ENCODE measurements around the gene CHRNA3. TPM values are rescaled to one million over a fixed set of nuclear protein-coding genes. Genes with fewer than 3 reads are reported as not detected.

The CHRNA3 gene
- total RNA-seq: 0.13 TPM
- long read RNA-seq, partial matches to known transcripts: 0 of 1 reads
- long read RNA-seq, other reads (novel, unspliced or antisense): 0 of 1 reads

DNA sequence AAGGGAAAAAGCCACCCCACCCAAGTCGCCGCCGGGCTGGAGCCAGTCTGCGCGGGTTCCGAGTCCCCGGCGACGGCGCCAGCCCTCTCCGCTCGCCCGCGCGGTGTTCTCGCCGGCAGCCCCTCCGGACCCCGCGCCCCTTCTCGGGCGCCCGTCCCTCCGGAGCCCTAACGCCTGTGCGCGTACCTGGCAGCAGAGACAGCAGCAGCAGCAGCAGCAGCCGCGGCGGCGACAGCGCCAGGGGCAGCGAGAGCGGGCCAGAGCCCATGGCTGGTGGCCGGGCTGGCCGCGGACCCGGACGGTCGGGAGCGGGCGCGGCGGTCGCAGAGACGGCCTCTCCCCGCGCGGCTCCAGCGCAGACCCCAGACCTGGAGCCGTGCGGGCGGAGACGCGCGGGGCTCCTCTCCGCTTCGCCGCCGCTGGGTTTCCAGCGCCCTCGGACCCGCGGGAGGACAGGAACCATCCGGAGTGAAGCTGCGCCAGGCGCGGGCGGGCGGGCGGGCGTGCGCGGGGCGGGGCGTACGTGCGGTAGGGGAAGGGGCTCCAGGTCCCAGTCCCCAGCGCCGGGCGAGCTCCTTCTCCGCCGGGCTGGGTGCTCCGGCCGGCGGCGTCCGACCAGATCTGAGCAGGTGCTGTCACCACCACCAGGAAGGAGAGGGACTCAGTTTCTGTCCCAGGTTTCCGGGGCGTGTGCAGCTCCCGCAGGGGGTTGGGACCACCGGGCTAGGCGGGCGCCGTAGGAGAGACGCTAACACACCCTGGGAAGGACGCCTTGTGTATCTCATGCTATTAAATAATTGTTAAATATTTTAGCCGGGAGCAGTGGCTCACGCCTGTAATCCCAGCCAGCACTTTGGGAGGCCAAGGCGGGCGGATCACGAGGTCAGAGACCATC, at the start of gene CHRNA3:
Gene CHRNA3 (minus strand): TSS at position 470 of the 895 bp plus-strand sequence. CDS start 202 bp downstream, at position 268.
- ATAC-seq (ENCODE audit: poor library complexity): no peak
- no peak for DNase-seq
- intact Hi-C loops (cut with DNase I): loop anchor here (5.0 kb wide), 1 partner anchor 87 kb away; no protein-coding TSS in a partner anchor

DNA sequence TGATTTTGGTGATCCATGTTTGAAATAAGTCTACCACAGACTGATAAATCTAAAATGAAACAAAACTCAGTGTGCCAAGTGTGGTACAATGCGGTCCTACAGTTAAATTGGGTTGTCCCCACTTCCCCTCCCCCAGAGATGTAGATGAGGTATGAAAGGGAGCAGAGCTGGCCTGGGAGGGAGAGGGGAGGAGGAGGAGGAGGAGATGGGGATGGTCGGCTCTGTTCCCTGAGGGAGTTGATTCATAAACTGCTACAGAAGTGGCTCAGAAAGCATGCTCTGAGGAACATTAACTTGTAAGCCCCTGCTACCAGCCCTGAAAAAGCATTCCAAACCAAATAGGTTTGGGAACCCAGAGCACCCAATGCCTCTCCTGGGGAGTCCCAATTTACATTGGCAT, 48.2 kb upstream of the CHRNA3 start:
- DNase-seq (no peak), ATAC-seq (ENCODE audit: poor library complexity) (no peak)
- intact Hi-C loops (cut with DNase I): no loop called here

DNA sequence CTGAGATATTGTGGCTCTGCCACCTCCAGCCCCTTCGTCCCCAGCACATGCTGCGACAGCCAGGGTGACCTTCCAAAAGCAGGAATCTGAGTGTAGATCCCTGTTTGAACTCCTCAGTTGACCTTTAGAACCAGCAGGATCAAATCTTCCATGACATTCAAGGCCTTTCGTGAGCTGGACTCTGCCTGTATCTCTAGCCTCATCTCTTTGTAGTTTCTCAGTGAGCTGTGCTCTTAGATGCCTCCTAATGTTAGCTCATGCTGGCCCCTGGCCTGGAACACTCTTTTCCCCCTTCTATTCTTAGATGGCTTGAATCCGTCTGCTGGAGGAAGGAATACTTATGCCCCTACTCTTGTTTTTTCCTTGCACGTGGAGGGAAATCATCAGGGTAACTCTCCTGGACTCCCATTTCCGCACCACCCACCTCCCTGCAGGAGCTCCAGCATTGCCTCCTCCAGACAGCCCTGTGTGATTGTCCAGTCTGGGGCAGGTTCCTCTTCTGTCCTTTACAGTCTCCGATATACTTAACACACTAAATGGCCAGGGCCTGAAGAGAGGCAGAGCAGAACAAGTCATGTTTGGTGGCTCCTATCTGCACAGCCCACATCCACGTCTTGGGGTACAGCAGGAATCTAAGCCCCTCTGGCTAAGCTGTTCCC, 46.9 kb upstream of the CHRNA3 start:
- DNase-seq (no peak), ATAC-seq (ENCODE audit: poor library complexity) (peak; percentile 68)
- intact Hi-C loops (cut with DNase I): no loop called here

DNA sequence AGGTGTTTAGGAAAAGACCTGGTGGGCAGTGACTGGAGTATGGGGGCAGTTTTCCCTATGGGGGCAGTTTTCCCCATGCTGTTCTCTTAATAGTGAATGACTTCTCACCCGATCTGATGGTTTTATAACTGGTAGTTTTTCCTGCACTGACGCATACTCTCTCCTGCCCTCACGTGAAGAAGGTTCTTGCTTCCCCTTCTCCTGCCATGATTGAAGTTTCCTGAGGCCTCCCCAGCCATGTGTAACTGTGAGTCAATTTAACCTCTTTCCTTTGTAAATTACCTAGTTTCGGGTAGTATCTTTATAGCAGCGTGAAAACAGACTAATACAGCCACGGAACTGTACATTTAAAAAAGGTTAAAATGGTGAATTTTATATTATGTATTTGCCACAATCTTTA, 45.2 kb upstream of the CHRNA3 start:
- no peak for DNase-seq
- intact Hi-C loops (cut with DNase I): no loop called here
- ATAC-seq (ENCODE audit: poor library complexity): no peak

DNA sequence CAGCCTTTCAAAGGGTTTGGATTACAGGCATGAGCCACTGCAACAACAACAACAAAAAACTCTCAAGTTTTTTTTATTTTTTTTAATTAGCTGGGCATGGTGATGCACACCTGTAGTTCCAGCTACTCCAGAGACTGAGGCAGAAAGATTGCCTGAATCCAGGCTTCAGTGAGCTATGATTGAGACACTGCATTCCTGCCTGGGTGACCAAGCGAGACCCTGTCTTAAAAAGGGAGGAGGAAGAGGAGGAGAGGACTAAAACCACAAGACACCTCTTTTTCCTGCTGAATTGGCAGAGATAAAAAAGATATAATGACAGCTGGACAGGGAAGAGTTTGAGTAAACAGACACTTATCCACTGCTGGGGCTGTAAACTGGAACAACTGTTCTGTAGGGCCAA, 42.9 kb upstream of the CHRNA3 start:
- DNase-seq: no peak
- intact Hi-C loops (cut with DNase I): no loop called here
- ATAC-seq (ENCODE audit: poor library complexity): no peak

DNA sequence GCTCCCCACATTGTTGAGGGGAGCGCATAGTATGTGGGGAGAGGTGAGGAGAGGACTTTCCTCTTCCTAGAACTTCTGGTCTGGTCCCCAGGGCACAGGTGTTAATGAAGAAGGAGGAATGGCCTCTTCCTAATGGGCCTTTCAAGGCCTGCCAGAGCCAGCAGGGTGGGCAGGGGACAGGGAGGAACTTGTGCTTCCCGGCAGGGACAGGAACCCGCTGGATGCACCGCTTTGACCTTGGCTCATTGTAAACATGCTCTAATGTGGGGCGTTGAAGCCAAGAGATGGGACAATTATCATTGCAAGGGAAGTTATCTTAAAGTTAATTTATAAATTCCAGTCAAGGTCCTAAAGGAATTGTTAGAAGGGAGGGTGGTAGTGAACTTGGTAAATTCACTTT, 41.2 kb upstream of the CHRNA3 start:
- ATAC-seq (ENCODE audit: poor library complexity) (no peak), DNase-seq (no peak)
- intact Hi-C loops (cut with DNase I): no loop called here

DNA sequence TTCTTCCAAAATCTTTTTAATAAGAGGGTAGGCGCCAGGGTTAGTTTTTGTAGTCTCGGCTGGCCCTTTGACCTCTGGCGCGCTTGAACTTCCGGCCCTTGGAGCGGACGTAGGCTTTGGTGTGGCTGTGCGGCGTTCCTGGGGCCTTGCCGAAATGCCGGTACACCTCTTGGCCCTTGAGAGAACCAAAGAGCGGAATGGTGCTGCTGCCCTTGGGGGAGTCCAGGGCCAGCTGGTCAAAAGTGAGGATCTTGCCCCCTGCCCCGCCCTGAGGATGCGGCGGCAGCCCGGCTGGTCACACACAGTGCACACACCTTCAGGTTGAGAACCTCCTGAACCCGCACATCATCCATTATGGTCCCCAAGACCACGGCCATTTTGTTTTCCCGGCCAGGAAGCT, 40.2 kb upstream of the CHRNA3 start:
- intact Hi-C loops (cut with DNase I): no loop called here
- ATAC-seq (ENCODE audit: poor library complexity) (no peak), DNase-seq (no peak)

DNA sequence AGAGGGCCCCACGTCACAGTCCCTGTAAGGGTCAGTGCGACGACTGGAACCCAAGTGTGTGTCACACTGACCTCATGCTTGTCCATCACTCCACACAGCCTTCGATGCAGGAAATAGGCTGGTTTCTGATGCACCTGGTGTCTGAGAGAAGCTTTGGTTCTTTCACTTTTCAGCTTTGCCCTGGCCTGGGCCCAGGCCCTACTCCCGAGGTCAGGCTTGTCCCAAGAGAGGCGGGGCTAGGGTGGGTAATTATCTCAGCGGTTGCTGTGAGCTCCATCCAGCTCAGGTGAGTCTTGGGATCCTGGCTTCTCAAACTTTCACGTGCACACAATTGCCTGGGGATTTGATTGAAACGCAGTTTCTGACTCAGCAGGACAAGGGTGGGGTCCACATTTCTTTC, 39.8 kb upstream of the CHRNA3 start:
- ATAC-seq (ENCODE audit: poor library complexity): no peak
- DNase-seq: no peak
- intact Hi-C loops (cut with DNase I): no loop called here

DNA sequence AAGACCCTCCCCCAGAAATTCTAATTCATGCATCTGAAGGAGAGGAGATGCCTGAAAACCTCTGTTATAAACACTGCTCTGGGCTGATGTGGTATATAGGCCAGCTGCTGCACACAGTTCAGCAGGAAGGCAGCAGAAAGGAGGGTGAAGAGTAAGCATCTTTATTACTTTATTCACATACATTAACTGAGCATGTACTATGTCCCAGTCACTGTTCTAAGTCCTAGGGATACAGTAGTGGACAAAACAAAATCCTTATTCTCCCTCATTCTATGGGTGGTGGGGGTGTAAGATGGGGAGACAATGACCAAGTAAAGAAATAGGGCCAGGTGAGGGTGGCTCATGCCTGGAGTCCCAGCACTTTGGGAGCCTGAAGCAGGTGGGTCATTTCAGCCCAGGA, 38.0 kb upstream of the CHRNA3 start:
- no peak for DNase-seq
- no peak for ATAC-seq (ENCODE audit: poor library complexity)
- intact Hi-C loops (cut with DNase I): no loop called here

DNA sequence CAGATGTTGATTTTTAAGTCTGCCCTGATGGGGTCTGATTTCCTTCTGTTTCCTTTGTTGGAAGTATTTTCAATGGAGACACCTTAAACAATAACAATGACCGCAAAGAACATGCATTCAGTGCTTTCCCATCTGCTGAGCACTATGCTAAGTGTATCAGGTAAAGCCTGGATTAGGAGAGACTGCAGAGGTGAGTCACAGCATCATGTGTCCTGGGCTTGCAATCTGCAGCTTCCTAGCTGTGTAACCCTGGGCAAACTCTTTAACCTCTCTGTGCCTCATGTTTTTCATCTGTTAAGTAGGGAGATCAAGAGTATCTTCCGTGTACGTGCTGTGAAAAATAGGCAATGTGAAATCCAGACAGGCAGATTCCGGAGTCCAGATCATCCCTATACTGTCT, 33.5 kb upstream of the CHRNA3 start:
- intact Hi-C loops (cut with DNase I): no loop called here
- no peak for ATAC-seq (ENCODE audit: poor library complexity)

DNA sequence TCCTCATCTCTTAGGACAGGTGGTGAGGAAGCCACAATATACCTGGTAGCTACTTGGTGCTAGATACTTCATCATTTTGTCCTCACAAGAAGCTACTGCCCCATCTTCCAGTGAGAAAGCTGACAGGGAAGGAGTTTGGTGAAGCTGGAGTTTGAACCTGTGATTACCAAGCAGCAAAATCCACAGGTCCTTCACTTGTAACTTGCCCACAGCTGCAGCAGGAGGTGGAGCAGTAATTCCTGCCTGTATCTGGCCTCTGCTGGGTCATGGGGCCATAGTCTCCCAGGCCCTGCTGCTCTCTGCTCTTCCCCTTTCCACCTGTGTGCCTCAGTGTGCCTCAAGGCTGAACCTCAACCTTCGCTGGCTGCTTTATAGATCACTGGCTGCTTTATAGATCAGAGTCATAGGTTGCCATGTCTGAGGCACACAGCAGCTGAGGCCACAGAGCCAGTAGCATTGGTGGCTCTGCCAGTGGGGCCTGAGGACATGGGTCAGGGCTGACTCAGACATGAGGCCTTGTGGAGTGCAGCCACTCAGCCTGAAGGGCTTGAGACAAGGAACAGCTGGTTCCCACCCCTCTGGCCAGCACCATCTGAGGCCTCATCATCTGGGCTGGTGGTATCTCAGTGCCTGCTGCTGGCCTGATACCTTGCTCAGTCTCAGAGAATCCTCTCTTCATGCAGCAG, 31.3 kb upstream of the CHRNA3 start:
- no peak for DNase-seq
- ATAC-seq (ENCODE audit: poor library complexity): no peak
- intact Hi-C loops (cut with DNase I): no loop called here

More for the DNA sequence above, 33.5 kb upstream of the CHRNA3 start:
- no peak for DNase-seq

DNA sequence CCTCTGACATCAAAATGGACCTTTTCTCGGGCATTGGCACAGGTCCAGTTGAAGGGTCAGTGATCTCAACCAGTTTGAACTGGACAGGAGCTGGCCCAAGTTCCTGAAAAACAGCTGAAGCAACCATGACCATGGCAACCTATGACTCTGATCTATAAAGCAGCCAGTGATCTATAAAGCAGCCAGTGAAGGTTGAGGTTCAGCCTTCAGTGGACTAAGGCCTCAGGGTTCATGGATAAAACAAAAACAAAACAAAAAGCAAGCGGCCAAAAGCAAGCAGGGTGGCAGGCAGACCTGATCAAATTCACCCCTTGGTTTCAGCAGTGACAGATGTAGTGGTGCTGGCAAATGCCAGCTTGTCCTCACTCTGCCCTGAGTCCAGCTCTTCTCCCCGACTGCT, 30.2 kb upstream of the CHRNA3 start:
- no peak for ATAC-seq (ENCODE audit: poor library complexity)
- intact Hi-C loops (cut with DNase I): no loop called here
- no peak for DNase-seq

DNA sequence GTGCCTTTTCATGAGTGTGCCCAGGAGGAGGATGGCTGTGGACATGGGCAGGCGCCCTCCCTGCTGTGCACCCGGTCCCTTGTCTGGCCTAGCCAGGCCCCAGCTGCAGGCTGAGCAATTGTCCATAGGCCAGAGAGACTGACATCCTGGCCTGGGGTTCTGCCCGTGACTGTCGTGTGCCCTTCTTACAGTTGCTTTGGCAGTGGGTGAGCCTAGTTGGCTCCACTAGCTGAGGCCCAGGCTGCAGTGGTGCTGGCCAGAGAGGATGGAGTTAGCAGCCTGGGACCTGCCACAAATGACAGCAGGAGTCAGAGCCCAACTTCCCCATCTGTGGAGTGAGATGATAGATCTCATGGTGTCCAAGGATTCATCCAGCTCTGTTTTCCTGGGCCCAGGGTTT, 29.2 kb upstream of the CHRNA3 start:
- intact Hi-C loops (cut with DNase I): no loop called here
- no peak for DNase-seq
- peak; percentile 94 for ATAC-seq (ENCODE audit: poor library complexity)

DNA sequence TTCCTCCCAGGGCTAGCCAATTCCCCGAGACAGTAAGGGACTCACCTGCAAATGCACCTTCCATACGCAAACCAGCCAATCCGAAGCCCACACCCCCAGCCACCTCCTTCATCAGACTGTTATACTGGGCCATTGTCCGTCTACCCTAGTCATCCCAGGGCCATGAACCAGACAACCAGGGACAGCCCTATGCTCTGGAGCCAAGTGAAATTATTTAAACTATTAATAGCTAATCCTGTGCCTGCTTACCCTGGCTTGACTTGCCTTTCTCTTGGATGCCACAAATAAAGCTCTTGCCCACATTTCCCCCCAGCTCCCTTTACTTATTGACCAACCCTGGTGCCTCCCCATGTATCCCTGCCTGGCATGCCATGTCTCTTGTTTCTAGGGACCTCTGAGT, 24.2 kb upstream of the CHRNA3 start:
- DNase-seq (no peak), ATAC-seq (ENCODE audit: poor library complexity) (no peak)
- intact Hi-C loops (cut with DNase I): no loop called here

DNA sequence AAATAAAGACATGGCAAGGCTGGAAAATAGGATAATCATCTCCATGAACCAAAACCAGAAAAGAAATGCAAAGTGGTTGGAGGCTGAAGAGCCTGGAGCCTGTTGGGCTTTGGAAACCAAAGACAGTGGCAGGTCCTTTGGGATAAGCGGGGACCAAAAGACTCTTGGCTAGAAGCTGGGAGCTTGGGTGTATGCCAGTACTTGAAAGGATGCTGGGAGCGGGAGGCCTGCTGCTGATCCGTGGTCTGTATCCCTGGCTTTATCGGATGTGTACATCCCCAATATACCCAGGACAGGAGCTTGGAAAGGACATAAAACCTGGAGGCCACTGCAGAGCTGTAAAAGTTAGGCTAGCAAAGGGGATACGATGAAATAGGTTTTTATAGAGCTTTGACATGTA, 21.5 kb upstream of the CHRNA3 start:
- intact Hi-C loops (cut with DNase I): no loop called here
- ATAC-seq (ENCODE audit: poor library complexity) (no peak), DNase-seq (no peak)

DNA sequence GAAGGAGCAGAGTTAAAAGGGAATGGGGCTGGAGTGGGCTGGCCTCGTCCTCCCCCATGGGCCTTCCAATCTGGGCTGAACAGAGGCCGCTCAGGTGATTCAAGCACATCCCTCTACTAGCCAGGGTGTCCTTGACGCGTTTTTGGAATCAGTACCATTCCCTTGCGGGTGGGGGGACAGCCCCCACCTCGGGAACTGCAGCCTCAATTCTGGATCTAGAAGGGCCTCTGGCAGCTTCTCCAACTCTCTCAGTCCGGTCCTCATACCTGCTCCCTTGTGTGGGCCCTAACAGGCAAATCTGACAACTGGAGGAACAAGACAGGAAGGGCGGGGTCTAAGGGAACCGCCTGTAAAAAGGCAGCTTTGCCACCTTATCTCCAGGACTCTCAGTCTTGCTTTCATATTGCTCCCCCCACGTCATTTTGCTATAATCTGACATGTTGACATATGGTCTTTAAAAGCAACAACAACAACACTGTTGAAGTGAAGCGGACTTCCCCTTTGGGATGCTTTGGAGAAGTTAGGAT, 21.0 kb upstream of the CHRNA3 start:
- DNase-seq (no peak), ATAC-seq (ENCODE audit: poor library complexity) (no peak)
- intact Hi-C loops (cut with DNase I): no loop called here

DNA sequence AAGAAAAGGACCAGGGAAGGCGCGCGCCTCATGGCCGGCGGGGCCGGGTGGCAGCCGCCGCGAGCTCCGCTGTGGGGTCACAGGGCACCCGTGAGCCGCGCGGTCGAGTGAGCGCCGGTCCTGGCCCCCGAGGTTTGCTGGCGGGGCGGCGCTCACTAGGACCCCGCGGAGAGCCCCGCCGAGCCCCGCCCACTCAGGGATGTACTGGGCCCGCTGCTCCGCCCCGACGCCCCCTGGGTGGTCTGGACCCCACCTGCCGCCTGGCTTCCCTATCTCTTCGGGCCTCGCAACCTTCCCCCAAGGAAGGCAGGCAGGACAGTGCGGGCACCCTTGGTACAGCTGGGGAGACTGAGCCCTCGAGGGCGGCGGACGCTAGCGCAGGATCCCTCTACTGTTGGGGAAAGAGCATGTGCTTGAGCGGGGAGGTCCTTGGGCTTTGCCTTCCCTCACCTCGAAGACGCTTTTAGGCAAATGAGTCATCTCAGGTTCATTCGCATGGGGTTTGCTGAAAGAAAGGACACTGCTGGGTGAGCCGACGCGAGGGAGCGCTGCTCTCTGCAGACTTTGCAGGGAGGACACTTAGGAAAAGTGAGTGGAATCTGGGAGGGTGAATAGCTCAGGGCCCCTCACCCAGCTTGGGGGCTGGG, 20.4 kb upstream of the CHRNA3 start, which contains the start of gene CHRNB4:
Gene CHRNB4 (minus strand): TSS at position 109 of the 647 bp plus-strand sequence. CDS start 77 bp downstream, at position 32.
- intact Hi-C loops (cut with DNase I): no loop called here
- peak; percentile 57 for ATAC-seq (ENCODE audit: poor library complexity)
- no peak for DNase-seq

DNA sequence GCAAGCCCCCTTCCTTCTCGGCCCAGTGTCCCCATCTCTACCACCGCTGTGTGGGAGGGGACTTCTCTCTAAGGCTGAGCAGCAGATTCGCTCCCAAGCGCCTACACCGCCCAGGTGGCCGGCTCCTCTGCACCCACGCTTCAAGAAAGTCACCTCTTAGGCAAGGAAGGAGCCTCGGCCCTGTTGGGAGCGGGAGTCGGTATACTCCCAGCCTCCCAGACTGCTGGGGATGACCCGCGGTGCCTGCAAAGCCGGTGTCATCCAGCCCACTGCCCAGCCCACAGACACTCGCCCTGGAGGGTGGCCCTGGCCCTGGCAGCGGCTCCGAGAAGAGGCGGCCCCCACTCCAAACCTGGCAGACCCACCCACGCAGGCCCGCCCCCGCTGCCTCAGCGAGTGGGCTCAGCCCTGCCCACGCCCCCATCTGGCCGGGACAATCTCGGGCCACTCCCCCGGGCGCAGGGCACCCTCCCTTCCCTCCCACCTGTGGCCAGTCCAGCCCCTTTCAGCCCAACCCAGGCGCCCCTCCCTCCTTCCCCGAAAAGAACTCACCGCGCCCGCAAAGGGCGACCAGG, 19.8 kb upstream of the CHRNA3 start:
- ATAC-seq (ENCODE audit: poor library complexity) (peak; percentile 35), DNase-seq (no peak)
- intact Hi-C loops (cut with DNase I): no loop called here

Measured in Right ventricle myocardium superior (tissue), 1 donor.